ENCODE results near the gene ZFHX3.

DNA sequence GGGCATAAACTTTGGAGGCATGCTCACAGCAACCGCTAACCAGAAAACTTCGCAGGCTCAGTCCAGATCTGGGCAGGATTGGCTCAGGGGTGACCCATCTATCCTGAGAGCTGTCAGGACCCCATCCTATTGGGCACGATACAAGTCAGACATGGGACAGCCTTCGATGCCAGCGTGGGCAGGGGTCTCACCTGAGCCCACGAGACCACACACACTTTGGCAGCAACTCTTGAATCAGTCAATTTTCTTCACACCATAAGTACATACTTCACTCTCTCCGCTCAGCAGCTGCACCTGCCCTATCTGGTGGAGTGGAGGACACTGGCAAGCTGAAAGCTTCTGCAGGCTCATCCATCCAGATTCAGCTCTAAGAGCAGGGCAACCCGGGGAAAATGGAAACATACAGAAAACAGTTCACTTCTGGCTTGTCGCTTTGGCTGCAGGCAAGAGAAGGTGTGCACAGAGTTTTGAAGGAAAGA lies 48.3 kb downstream of the ZFHX3 start:
- no peak for TF ChIP-seq JUND (IDR thresholded peaks at IDR 0.05; ENCODE audit: borderline replicate concordance, low read depth, low read length)
- no peak for TF ChIP-seq JUND (tag; IDR thresholded peaks at IDR 0.05; ENCODE audit: borderline replicate concordance, low read depth, low read length)
- no peak for TF ChIP-seq NCOA2 (IDR thresholded peaks at IDR 0.05; ENCODE audit: partially characterized antibody in 2 of 2)
- TF ChIP-seq GABPA (tag; conservative IDR thresholded peaks at IDR 0.05; ENCODE audit: low read depth) = no peak
- TF ChIP-seq, protein P1, sequence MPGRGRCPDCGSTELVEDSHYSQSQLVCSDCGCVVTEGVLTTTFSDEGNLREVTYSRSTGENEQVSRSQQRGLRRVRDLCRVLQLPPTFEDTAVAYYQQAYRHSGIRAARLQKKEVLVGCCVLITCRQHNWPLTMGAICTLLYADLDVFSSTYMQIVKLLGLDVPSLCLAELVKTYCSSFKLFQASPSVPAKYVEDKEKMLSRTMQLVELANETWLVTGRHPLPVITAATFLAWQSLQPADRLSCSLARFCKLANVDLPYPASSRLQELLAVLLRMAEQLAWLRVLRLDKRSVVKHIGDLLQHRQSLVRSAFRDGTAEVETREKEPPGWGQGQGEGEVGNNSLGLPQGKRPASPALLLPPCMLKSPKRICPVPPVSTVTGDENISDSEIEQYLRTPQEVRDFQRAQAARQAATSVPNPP (IDR thresholded peaks at IDR 0.05; ENCODE audit: borderline replicate concordance, insufficient read depth, insufficient read length) = no peak

All from K562 (cell line).